GM12873 (cell line): ENCODE data around the gene CCDC34.

ENCODE experiments used
- TF ChIP-seq, protein P1 (sequence below): IDR thresholded peaks from 2 replicates; pipeline ENCODE4 v1.5.1; 2012; ENCODE audit warnings: low read depth, mild to moderate bottlenecking, moderate library complexity, low read length, control low read depth; ENCODE audit not compliant: insufficient read depth; ENCODE audit errors: missing control alignments

The CCDC34 gene

DNA sequence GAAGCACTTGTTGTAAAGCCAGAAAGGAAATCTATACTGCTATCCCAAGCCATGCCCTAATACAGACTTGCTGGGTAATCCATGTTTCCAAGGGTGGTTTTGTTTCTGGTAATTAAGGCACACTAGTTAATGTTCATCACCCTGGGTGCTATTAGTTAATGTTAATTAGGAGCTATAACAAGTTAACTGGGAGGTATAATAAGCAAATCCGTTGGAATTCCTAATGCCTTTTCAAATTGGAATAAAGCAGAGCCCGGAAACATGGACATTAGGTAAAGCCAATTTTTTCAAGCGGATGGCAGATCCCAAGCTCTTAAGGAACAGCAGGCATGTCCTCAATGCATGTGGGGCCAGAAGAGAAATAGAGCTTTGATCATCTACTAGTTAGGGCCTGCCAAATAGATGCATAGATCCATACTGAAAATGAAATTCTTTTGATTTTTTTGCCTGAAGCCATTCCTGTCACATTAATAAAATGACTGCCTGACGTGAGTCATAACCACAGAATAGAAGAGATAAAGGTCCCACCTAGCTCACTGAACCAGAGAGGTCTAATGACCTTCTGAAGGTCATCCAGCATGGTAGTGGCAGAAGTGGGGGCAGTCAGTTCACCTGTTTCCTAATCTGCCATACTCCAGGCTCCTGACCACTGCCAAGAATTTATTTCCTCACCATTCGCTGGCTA lies 28.5 kb upstream of the CCDC34 start:
- TF ChIP-seq, protein P1, sequence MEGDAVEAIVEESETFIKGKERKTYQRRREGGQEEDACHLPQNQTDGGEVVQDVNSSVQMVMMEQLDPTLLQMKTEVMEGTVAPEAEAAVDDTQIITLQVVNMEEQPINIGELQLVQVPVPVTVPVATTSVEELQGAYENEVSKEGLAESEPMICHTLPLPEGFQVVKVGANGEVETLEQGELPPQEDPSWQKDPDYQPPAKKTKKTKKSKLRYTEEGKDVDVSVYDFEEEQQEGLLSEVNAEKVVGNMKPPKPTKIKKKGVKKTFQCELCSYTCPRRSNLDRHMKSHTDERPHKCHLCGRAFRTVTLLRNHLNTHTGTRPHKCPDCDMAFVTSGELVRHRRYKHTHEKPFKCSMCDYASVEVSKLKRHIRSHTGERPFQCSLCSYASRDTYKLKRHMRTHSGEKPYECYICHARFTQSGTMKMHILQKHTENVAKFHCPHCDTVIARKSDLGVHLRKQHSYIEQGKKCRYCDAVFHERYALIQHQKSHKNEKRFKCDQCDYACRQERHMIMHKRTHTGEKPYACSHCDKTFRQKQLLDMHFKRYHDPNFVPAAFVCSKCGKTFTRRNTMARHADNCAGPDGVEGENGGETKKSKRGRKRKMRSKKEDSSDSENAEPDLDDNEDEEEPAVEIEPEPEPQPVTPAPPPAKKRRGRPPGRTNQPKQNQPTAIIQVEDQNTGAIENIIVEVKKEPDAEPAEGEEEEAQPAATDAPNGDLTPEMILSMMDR, result no peak

DNA sequence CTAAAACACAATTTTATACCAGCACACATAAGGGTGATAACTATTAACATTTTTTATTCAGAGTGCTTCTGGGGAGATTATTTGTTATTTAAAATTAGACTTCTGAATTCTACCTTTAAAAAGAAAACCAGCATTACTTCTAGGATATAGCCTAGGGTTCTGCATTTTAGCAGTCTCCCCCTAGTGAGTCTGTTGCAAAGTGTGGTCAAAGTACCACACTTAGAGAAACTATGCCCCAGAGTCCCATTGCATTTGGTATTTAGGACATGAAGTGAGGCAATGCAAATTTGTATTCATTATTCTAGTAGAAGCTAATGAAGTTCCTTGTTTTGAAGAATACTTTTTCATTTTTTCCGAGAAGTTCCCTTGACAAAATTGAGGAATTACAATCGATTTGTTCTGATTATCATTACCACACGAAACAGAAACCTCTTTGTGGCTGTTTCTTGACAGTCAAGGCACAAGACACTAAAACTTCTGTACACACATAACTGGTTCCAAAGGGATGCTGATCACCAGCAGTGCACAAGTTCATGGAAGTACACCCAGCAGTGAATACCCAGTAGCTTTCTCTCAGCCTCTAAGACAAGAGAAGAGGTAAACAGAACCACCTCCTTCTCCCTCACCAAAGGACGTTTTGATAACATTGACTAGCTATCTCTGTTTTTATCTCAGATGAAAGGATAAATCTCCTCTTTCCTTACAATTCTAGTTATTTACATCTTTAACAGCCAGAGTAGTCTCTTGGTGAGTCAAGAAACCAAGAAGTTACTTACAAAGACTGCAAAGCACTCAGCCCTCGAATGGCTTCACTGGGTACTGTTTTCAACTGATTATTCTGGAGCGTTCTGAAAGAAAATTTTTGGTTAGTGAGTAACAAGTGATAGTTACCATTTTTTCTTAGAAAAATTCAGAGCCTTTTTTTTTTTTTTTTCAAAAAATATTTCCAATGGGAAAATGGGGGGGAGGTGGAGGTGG lies 27.6 kb upstream of the CCDC34 start:
- TF ChIP-seq, protein P1, result no peak

DNA sequence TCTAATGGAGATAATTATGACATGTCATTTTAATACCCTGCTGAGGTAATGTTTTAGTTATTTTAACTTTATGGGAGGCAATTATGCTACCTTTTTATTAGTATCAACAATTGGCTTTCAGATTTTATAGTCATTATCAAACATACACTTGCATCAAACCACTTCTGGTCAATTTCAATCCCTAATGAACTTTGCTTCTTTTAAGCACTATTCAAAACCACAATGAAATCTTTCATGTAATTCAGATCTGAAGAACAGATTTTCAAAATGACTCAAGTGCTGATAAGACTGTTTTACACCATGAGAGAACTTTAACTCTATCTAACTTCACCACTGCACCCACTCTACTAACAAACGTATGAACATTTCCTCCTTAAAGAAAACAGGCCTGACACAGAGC lies 25.9 kb upstream of the CCDC34 start:
- TF ChIP-seq, protein P1, result no peak

DNA sequence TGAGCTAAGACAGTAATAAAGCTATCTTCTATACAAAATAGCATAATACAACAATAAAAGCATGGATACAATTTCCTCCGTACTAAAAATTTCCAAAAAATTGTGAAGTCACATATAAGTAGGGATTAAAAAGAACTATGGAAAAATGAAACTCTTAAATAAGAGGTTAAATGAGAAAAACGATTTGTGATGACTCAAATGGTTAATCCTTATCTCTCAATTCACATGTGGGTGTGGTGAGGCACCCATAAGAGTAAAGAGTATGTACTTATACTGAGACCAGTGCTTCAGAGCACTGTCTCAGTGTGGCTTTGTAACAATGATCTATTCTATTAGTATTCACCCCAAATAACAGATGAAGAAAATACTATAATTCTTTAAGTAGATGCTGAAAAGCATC lies 25.0 kb upstream of the CCDC34 start:
- TF ChIP-seq, protein P1, result no peak

DNA sequence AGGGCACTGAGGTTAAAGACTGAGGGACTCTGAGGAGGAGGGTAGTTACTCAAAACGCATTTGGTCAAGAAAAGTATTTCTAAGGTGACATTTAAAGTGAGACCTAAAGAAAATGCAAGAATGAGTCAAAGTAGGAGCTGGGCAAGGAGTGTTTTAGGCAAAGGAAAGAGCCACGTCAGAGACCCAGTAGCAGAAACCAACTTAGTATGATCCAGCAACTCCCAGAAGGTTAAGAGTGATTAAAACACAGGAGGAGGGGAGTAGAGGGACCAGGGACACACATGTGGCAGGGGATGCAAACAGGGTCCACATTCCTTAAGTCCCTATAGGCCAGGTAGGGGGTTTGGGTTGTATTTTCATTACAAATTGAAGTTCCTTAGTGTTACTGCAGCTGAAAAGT lies 24.3 kb upstream of the CCDC34 start:
- TF ChIP-seq, protein P1, result no peak

DNA sequence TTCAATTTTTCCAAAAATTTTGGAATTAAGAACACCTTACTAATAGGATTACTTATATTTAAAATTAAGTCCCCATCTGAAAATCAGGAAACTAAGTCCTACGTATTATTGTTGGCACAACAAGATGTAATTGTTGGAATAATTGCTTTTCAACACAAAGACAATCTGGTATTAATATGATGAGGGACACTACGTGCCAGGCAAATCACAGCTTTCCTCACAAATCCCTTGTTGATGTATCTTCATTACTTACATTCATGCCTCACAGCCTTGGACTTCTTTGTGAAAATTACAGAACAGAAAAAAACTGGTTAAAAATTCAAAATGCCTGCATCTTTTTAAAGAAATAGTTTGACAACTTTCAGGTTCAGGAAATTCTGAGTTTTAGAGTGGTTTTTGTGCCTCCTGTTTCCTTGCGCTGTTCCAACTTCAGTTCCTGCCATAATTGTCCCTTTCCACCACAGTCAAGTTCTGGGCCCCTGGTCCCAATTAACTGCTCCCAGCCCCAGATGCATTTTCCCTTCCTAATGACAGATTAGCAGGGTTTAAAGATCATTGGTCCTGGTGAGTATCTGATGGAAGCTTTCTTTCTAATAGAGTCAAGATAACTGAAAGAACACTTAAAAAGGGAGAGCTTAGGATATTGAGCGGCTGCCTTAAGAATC lies 23.3 kb upstream of the CCDC34 start:
- TF ChIP-seq, protein P1, result no peak

DNA sequence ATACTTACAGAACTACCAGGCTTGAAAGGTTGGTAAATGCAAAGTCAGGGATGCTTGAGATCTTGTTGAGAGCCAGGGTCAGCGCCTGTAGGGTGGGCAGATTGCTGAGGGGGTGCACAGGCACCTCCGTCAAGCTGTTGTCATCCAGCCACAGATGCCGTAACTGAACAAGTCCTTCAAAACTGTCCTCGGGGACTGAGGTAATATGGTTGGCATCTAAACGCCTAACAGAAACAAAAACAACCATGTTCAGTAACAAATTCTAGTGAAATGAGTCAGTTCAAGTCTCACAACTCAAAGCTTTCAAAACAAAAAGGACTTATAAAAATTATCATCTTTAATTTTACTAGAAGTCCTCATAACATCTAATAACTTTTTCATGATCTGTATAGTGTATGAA lies 22.2 kb upstream of the CCDC34 start:
- TF ChIP-seq, protein P1, result no peak
